ENCODE measurements around the gene TRAF3. TPM values are rescaled to one million over a fixed set of nuclear protein-coding genes. Genes with fewer than 3 reads are reported as not detected.
A peak's percentile ranks its signal among the peaks of the same experiment; 100 is the strongest.

The TRAF3 gene
- total and polyA plus RNA-seq, 12 donors: 2.3 to 15.6 (median 10.2) TPM

- TF ChIP-seq CTCF (IDR thresholded peaks at IDR 0.05): no peak
- H3K27me3 ChIP-seq: no peaks in the 10 kb centered on the region
- H3K4me1 ChIP-seq: peaks cover 0 to 18% (median 0%) of the 10 kb centered on the region in 9 donors
- intact Hi-C loops (cut with DNase I): no loop called here
- no peak overlapping the region for H3K4me3 ChIP-seq
- peaks cover 0 to 4% (median 0%) of the 10 kb centered on the region in 11 donors for H3K9me3 ChIP-seq
- WGBS, 2 donors: 90 to 91% methylated on average over 4 of the region's 4 CpGs
- DNase-seq (no peak), ATAC-seq (no peak)
- H3K27ac ChIP-seq: no peak overlapping the region
- no peaks in the 10 kb centered on the region for H3K36me3 ChIP-seq
Measured at GRCh38 chr14:102786768-102787167, 9.5 kb downstream of the TRAF3 start.

- intact Hi-C loops (cut with DNase I): no loop called here
- H3K4me1 ChIP-seq: peaks cover 0 to 17% (median 0%) of the 10 kb centered on the region in 9 donors
Measured at GRCh38 chr14:102789349-102789748, 12.1 kb downstream of the TRAF3 start.

GRCh38 chr14:102793531-102794328, 16.5 kb downstream of the TRAF3 start:
- intact Hi-C loops (cut with DNase I): no loop called here
- ATAC-seq: no peak
- no peak overlapping the region for H3K4me3 ChIP-seq
- WGBS, 2 donors: 89 to 92% methylated on average over 3 of the region's 3 CpGs
- peaks cover 0 to 4% (median 0%) of the 10 kb centered on the region in 9 donors for H3K36me3 ChIP-seq
- H3K4me1 ChIP-seq: peaks cover 0 to 13% (median 5%) of the 10 kb centered on the region in 9 donors
- H3K27me3 ChIP-seq: no peaks in the 10 kb centered on the region
- H3K9me3 ChIP-seq: peaks cover 0 to 15% (median 0%) of the 10 kb centered on the region in 11 donors
- DNase-seq: no peak
- no peak overlapping the region for H3K27ac ChIP-seq
- no peak for TF ChIP-seq CTCF (IDR thresholded peaks at IDR 0.05)

More at GRCh38 chr14:102789349-102789748, 12.1 kb downstream of the TRAF3 start:
- H3K27me3 ChIP-seq: no peaks in the 10 kb centered on the region
- peaks cover 0 to 15% (median 0%) of the 10 kb centered on the region in 11 donors for H3K9me3 ChIP-seq
- no peak overlapping the region for H3K27ac ChIP-seq
- no peaks in the 10 kb centered on the region for H3K36me3 ChIP-seq
- H3K4me3 ChIP-seq: no peak overlapping the region
- no peak for DNase-seq
- WGBS, 2 donors: 96 to 97% methylated on average over 5 of the region's 5 CpGs
- no peak for TF ChIP-seq CTCF (IDR thresholded peaks at IDR 0.05)
- ATAC-seq: no peak

GRCh38 chr14:102795060-102795925, 18.0 kb downstream of the TRAF3 start:
- no peak for TF ChIP-seq CTCF (IDR thresholded peaks at IDR 0.05)
- intact Hi-C loops (cut with DNase I): no loop called here
- peaks cover 0 to 13% (median 5%) of the 10 kb centered on the region in 9 donors for H3K4me1 ChIP-seq
- peaks cover 0 to 15% (median 0%) of the 10 kb centered on the region in 11 donors for H3K9me3 ChIP-seq
- peaks cover 0 to 4% (median 0%) of the 10 kb centered on the region in 9 donors for H3K36me3 ChIP-seq
- peak overlapping the region in 1 of 10 donors; percentile 78 for H3K27ac ChIP-seq
- no peak overlapping the region for H3K4me3 ChIP-seq
- peak; percentile 67 to 92 (median 77) for ATAC-seq
- 55 to 63% methylated on average over 2 of the region's 2 CpGs for WGBS, 2 donors
- peak in 1 of 2 donors; percentile 54 for DNase-seq
- no peaks in the 10 kb centered on the region for H3K27me3 ChIP-seq
